Measurements from ENCODE around the gene CBR4.

DNA sequence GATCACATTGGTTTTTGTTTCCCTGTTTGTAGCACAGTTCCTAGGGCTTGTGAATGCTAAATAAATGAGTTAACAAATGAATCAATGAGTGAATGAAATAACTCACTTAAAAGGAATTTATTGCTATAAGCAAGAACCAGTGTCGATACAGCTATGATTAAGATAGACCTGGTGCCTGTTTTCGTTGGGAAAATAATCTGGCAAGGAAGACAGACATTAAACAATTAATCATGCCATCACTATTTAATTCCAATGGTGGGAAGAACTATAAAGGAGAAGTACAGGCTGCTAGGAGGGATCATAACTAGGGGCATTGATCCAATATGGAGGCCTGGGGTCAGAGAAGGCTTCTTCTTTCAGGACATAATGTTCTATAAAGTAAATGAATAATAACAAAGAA, 4.5 kb upstream of the CBR4 start:
- TF ChIP-seq EZH2 (IDR thresholded peaks at IDR 0.05; ENCODE audit: low read length, missing control alignments), result no peak
- TF ChIP-seq, protein P1, sequence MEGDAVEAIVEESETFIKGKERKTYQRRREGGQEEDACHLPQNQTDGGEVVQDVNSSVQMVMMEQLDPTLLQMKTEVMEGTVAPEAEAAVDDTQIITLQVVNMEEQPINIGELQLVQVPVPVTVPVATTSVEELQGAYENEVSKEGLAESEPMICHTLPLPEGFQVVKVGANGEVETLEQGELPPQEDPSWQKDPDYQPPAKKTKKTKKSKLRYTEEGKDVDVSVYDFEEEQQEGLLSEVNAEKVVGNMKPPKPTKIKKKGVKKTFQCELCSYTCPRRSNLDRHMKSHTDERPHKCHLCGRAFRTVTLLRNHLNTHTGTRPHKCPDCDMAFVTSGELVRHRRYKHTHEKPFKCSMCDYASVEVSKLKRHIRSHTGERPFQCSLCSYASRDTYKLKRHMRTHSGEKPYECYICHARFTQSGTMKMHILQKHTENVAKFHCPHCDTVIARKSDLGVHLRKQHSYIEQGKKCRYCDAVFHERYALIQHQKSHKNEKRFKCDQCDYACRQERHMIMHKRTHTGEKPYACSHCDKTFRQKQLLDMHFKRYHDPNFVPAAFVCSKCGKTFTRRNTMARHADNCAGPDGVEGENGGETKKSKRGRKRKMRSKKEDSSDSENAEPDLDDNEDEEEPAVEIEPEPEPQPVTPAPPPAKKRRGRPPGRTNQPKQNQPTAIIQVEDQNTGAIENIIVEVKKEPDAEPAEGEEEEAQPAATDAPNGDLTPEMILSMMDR (conservative IDR thresholded peaks at IDR 0.05 in 1 of 2, IDR thresholded peaks at IDR 0.05 in 1 of 2; ENCODE audit: low read depth in 1 of 2, low read length in 2 of 2), result no peak
